ENCODE results near the gene NXPH1. TPM values are rescaled to one million over a fixed set of nuclear protein-coding genes. Genes with fewer than 3 reads are reported as not detected.

NXPH1 gene
- polyA plus RNA-seq, 1 of the 3 experiments (the other 2 are of a cell fraction), result not detected

DNA sequence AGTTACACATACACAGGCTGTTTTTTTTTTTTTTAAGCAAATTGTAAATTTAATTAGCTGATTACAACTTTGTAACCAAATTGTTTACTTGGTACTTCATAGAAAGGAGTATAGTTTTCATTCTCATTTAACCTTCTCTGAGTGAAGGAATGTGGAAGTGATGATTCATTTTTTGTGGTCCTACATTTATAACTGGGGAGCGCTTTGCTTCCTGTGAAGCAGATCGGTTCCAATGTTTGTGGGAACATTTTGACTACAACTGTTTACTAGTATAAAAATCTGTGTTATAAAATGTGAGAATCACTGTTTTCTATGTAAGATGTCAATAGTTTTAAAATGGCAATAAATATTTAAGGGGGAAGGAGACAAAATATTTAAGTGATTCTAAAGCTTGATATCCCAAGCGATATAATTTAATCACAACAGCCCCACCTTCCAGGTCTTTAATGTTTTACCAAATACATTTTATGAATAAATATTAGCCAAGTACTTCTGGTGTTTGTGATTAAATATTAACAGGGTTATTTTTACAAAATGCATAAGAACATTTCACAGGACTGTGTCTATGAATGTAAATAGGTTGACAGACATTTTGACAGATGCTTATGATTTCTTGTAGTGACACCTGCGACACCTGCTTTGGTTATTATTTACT is 57.1 kb downstream of the NXPH1 start:
- Histone ChIP-seq H3K9ac (no peak overlapping the region), H3K79me2 (ENCODE audit: insufficient read depth) (no peaks in the 10 kb centered on the region), H3K4me1 (ENCODE audit: control insufficient read depth in 1 of 2, insufficient read depth in 2 of 2, low read depth in 1 of 2, low read length in 1 of 2) (no peaks in the 10 kb centered on the region), H3K27ac (ENCODE audit: low read depth in 2 of 2, low read length in 1 of 2) (no peak overlapping the region), H3K36me3 (replicated peaks in 1 of 2; ENCODE audit: control insufficient read depth in 1 of 2, insufficient read depth in 2 of 2, low read length in 1 of 2) (no peaks in the 10 kb centered on the region), H3F3A (replicated peaks; ENCODE audit: insufficient read depth) (no peaks in the 10 kb centered on the region), H3K9me3 (no peaks in the 10 kb centered on the region), H3K9me2 (no peaks in the 10 kb centered on the region), H3K27me3 (ENCODE audit: insufficient read depth) (no peaks in the 10 kb centered on the region), H2AFZ (ENCODE audit: low read depth) (no peak overlapping the region), H4K20me1 (ENCODE audit: insufficient read depth) (no peaks in the 10 kb centered on the region), H3K4me2 (no peak overlapping the region), H3K4me3 (ENCODE audit: low read depth in 2 of 2, low read length in 1 of 2) (no peak overlapping the region)
- ChIA-PET CTCF (interaction anchor here (2.8 kb wide), 1 partner anchor 17 kb away, joined by 13 read pairs; no protein-coding TSS in a partner anchor), POLR2A (no interaction called here)
- 45% methylated on average over 4 of the region's 4 CpGs for WGBS (ENCODE audit: low lambda C conversion rate)
- TF ChIP-seq FOXM1 (IDR thresholded peaks at IDR 0.05; ENCODE audit: low read depth) (no peak), TEAD4 (IDR thresholded peaks at IDR 0.05; ENCODE audit: borderline replicate concordance, insufficient read depth) (no peak), FOSL2 (IDR thresholded peaks at IDR 0.05; ENCODE audit: borderline replicate concordance, low read depth) (no peak), YY1 (IDR thresholded peaks at IDR 0.05; ENCODE audit: low read depth) (no peak), SMC3 (IDR thresholded peaks at IDR 0.05; ENCODE audit: low read depth, low read length) (no peak), RCOR1 (IDR thresholded peaks at IDR 0.05; ENCODE audit: low read length) (no peak), FOXJ3 (CRISPR knock-in tag; IDR thresholded peaks at IDR 0.05) (no peak), RFX5 (IDR thresholded peaks at IDR 0.05; ENCODE audit: low read length) (no peak), EZH2phosphoT487 (IDR thresholded peaks at IDR 0.05; ENCODE audit: borderline replicate concordance, low read depth) (no peak), RAD21 (IDR thresholded peaks at IDR 0.05; ENCODE audit: low read length) (no peak), CHD2 (IDR thresholded peaks at IDR 0.05; ENCODE audit: low read length, partially characterized antibody) (no peak)
- TF ChIP-seq, protein P1, sequence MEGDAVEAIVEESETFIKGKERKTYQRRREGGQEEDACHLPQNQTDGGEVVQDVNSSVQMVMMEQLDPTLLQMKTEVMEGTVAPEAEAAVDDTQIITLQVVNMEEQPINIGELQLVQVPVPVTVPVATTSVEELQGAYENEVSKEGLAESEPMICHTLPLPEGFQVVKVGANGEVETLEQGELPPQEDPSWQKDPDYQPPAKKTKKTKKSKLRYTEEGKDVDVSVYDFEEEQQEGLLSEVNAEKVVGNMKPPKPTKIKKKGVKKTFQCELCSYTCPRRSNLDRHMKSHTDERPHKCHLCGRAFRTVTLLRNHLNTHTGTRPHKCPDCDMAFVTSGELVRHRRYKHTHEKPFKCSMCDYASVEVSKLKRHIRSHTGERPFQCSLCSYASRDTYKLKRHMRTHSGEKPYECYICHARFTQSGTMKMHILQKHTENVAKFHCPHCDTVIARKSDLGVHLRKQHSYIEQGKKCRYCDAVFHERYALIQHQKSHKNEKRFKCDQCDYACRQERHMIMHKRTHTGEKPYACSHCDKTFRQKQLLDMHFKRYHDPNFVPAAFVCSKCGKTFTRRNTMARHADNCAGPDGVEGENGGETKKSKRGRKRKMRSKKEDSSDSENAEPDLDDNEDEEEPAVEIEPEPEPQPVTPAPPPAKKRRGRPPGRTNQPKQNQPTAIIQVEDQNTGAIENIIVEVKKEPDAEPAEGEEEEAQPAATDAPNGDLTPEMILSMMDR (IDR thresholded peaks at IDR 0.05), result no peak
- DNase-seq, result no peak

DNA sequence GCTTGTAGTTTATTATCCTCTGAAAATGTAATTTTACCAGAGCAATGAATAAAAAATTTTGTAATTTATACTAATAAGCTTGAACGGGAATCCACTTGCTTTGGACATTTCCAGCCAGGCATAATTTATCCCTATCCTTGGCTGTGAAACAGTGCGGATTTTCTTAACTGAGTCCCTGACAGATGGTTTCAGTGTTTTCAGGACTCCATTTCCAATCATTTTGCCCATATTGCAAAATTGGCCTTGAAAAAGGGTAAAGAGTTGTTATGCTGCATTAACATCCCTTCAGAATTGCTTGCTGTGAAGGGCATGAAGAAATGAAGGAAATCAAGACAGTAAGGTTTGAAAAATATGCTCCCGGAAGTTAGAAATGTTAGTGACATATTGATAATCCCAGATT is 57.7 kb downstream of the NXPH1 start:
- H3K9ac ChIP-seq, result no peak overlapping the region
- H3K36me3 ChIP-seq (replicated peaks in 1 of 2; ENCODE audit: control insufficient read depth in 1 of 2, insufficient read depth in 2 of 2, low read length in 1 of 2), result no peaks in the 10 kb centered on the region
- no peak overlapping the region for H2AFZ ChIP-seq (ENCODE audit: low read depth)
- H3K27ac ChIP-seq (ENCODE audit: low read depth in 2 of 2, low read length in 1 of 2), result no peak overlapping the region
- ChIA-PET CTCF (interaction anchor here (1.3 to 2.8 kb wide), 2 partner anchors 17 to 233 kb away, joined by 3 to 13 read pairs; no protein-coding TSS in a partner anchor), POLR2A (no interaction called here)
- no peaks in the 10 kb centered on the region for H3K9me2 ChIP-seq
- H3K79me2 ChIP-seq (ENCODE audit: insufficient read depth), result no peaks in the 10 kb centered on the region
- no peaks in the 10 kb centered on the region for H3K27me3 ChIP-seq (ENCODE audit: insufficient read depth)
- H3K4me2 ChIP-seq, result no peak overlapping the region
- no peak overlapping the region for H3K4me3 ChIP-seq (ENCODE audit: low read depth in 2 of 2, low read length in 1 of 2)
- no peaks in the 10 kb centered on the region for H3K9me3 ChIP-seq
- WGBS (ENCODE audit: low lambda C conversion rate), result 44% methylated on average over 3 of the region's 3 CpGs
- H3F3A ChIP-seq (replicated peaks; ENCODE audit: insufficient read depth), result no peaks in the 10 kb centered on the region
- DNase-seq, result no peak
- H3K4me1 ChIP-seq (ENCODE audit: control insufficient read depth in 1 of 2, insufficient read depth in 2 of 2, low read depth in 1 of 2, low read length in 1 of 2), result no peaks in the 10 kb centered on the region
- no peaks in the 10 kb centered on the region for H4K20me1 ChIP-seq (ENCODE audit: insufficient read depth)
- TF ChIP-seq RXRA (IDR thresholded peaks at IDR 0.05; ENCODE audit: borderline replicate concordance, low read depth) (no peak), ELF1 (IDR thresholded peaks at IDR 0.05) (no peak), NFIC (IDR thresholded peaks at IDR 0.05; ENCODE audit: borderline replicate concordance) (no peak), SMC3 (IDR thresholded peaks at IDR 0.05; ENCODE audit: low read depth, low read length) (no peak), POLR2AphosphoS5 (IDR thresholded peaks at IDR 0.05; ENCODE audit: low read depth, low read length) (no peak), TCF12 (IDR thresholded peaks at IDR 0.05) (no peak), FOSL2 (IDR thresholded peaks at IDR 0.05; ENCODE audit: borderline replicate concordance, low read depth) (no peak), GABPA (IDR thresholded peaks at IDR 0.05; ENCODE audit: low read depth) (no peak)

Data from SK-N-SH (cell line).